Heart right ventricle (tissue), 16 donors: ENCODE measurements around the gene GPR82. TPM values are rescaled to one million over a fixed set of nuclear protein-coding genes. Genes with fewer than 3 reads are reported as not detected.

Experiments
- ATAC-seq, 8 donors: fragments of 200-7000 bp; cut with Tn5 transposase; one replicate each; pipeline ENCODE4 v1.9.1; 2020; ENCODE audit warnings: mild to moderate bottlenecking in 8 of 8, moderate library complexity in 8 of 8, moderate number of reproducible peaks in 1 of 8
- DNase-seq, 2 donors: peaks; one replicate each; pipeline ENCODE4 v3.0.0-alpha.2; 2020
- H3K27ac ChIP-seq, 10 donors: fragments of 200-600 bp; sonication (generic) in 2 of 10; one replicate each; pipeline versions ENCODE4 v1.5.0 to v1.8.0; 2020 to 2022; ENCODE audit warnings: mild to moderate bottlenecking in 3 of 10
- H3K27me3 ChIP-seq, 7 donors: fragments of 200-600 bp; one replicate each; pipeline ENCODE4 v1.8.0; 2021 to 2022; ENCODE audit warnings: mild to moderate bottlenecking in 2 of 7
- H3K36me3 ChIP-seq, 9 donors: fragments of 200-600 bp; sonication (generic) in 1 of 9; one replicate each; pipeline versions ENCODE4 v1.5.0 to v1.8.0; 2020 to 2022; ENCODE audit warnings: mild to moderate bottlenecking in 2 of 9
- H3K4me1 ChIP-seq, 9 donors: fragments of 200-600 bp; sonication (generic) in 1 of 9; one replicate each; pipeline versions ENCODE4 v1.5.0 to v1.8.0; 2020 to 2022; ENCODE audit warnings: mild to moderate bottlenecking in 4 of 9
- H3K4me3 ChIP-seq, 10 donors: fragments of 200-600 bp; sonication (generic) in 2 of 10; one replicate each; pipeline versions ENCODE4 v1.5.0 to v1.8.0; 2020 to 2022; ENCODE audit warnings: mild to moderate bottlenecking in 7 of 10, moderate library complexity in 2 of 10
- H3K9me3 ChIP-seq, 11 donors: fragments of 200-600 bp in 10 of 11; sonication (generic) in 2 of 11; one replicate each; pipeline versions ENCODE4 v1.5.0 to v1.8.0; 2013 to 2022; ENCODE audit warnings: mild to moderate bottlenecking in 2 of 11, control low read depth in 1 of 11, moderate library complexity in 1 of 11
- CTCF ChIP-seq, 9 donors: fragments of 200-600 bp; sonication (generic) in 2 of 9; IDR thresholded peaks; one replicate each; pipeline versions ENCODE4 v1.5.0 to v1.8.0; 2021 to 2022; ENCODE audit warnings: antibody characterized with exemption in 9 of 9, mild to moderate bottlenecking in 5 of 9, moderate library complexity in 1 of 9
- WGBS, 2 donors: extraction: QIAGEN DNeasy Blood & Tissue Kit; methylation state at CpG; one replicate each; pipeline ENCODE4 v1.1.7; 2013; ENCODE audit warnings: inconsistent platforms in 1 of 2; 5-methylcytosine and 5-hydroxymethylcytosine counted together
- intact Hi-C, 10 donors: fragments of 100-400 bp; cut with DNase I; formaldehyde crosslinking; loops; one replicate each; pipeline versions ENCODE4 v1.11.1 to v1.14.2; 2022
- polyA plus RNA-seq, 2 donors: library from polyadenylated mRNA; stranded (reverse); fragments of 200-250 nt; gene quantifications; one replicate each; pipeline ENCODE4 v1.2.3, GENCODE V29; 2013
- total RNA-seq, 10 donors: library from RNA; stranded (reverse); fragmentation: NEBNext Ultra II Directional in 3 of 10; extraction: Animal tissue kit (Norgen Biotek cat#: 25700) in 3 of 10; gene quantifications; one replicate each; pipeline versions ENCODE4 v1.2.1 to v1.2.4, GENCODE V29; 2021 to 2023
- donor health status: Arrhythmogenic right ventricular cardiomyopathy.
- donor health status: ischemic (EF 13 %, LVEDD 7.1; RV severe dilation, severe dysfunction).
- donor health status: healthy with polysubstance abuse.
- donor health status: DM: no; HTN: yes; CAD: no.
- donor health status: DM: no; HTN: no; CAD: no.
- donor health status: ischemic (EF 25% LVEDD 6.9; RV normal size, moderate dysfunction).
- donor health status: ischemic (EF 25% LVEDD 5.7; RV mildly dilated, moderate dysfunction).
- donor health status: healthy.
- donor health status: DM: yes; HTN: yes; CAD: no.
- donor health status: Ischemic cardiomyopathy.
- donor health status: ischemic (EF 35%, LVEDD 5.7; RV mildly dilated, moderate dysfunction).
- donor health status: nonischemic (EF 11% LVEDD 7.7; RV severe dilation, severe dysfunction).
- donor health status: DM: yes; HTN: yes; CAD: no.
- donor health status: PGD.
- donor health status: ischemic (EF 29% LVEDD 5.4; RV normal size, mild dysfunction).
- donor health status: nonischemic (EF 23%, LVEDD 6.1; RV moderate dilation, normal function).

Gene GPR82
- total and polyA plus RNA-seq, 12 donors: 0.06 to 0.36 (median 0.17) TPM; not detected in 8

DNA sequence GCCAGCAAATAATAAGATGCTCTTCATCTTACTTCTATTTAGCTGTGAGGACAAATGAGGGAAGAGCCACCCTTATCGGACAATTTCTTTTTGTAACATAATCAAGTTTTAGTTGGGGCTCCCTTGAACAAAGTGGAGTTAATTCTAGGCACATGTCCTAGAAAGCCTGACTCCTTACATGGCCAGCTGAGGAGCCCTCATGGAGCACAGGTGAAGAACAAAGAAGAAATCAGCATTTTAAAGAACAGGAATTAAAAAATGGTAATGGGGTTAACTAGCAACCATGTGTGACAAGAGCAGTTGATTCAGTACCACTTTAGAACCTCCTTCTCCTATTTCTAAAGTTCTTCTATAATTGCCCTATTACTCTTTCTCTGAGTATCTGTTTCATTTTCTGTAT, 15.9 kb downstream of the GPR82 start:
- Histone ChIP-seq H3K9me3 (no peaks in the 10 kb centered on the region), H3K27me3 (peaks cover 0 to 26% (median 0%) of the 10 kb centered on the region in 7 donors), H3K27ac (no peak overlapping the region), H3K36me3 (peaks cover 0 to 5% (median 0%) of the 10 kb centered on the region in 9 donors), H3K4me1 (peaks cover 0 to 4% (median 0%) of the 10 kb centered on the region in 9 donors), H3K4me3 (no peak overlapping the region)
- WGBS, 2 donors: 84 to 94% methylated on average over 1 of the region's 1 CpG
- no peak for DNase-seq
- TF ChIP-seq CTCF (IDR thresholded peaks at IDR 0.05): no peak
- intact Hi-C loops: loop anchor here in 2 of 10 donors (10.0 kb wide), 1 partner anchor 185 kb away; no protein-coding TSS in a partner anchor
- ATAC-seq: no peak

- Histone ChIP-seq H3K36me3 (no peaks in the 10 kb centered on the region), H3K9me3 (no peaks in the 10 kb centered on the region), H3K4me3 (no peak overlapping the region), H3K4me1 (no peaks in the 10 kb centered on the region), H3K27me3 (peaks cover 0 to 5% (median 0%) of the 10 kb centered on the region in 7 donors), H3K27ac (no peak overlapping the region)
- no peak for TF ChIP-seq CTCF (IDR thresholded peaks at IDR 0.05)
- WGBS, 2 donors: 74 to 81% methylated on average over 3 of the region's 3 CpGs
- intact Hi-C loops: loop anchor here in 2 of 10 donors (10.0 kb wide), 1 partner anchor 186 kb away; no protein-coding TSS in a partner anchor
- DNase-seq (no peak), ATAC-seq (no peak)
These were observed 26.7 kb downstream of the GPR82 start for GRCh38 chrX:41750716-41751115.

- 91 to 93% methylated on average over 2 of the region's 2 CpGs for WGBS, 2 donors
- Histone ChIP-seq H3K27me3 (peaks cover 0 to 20% (median 0%) of the 10 kb centered on the region in 7 donors), H3K9me3 (no peaks in the 10 kb centered on the region), H3K4me1 (no peaks in the 10 kb centered on the region), H3K4me3 (no peak overlapping the region), H3K27ac (no peak overlapping the region), H3K36me3 (no peaks in the 10 kb centered on the region)
- ATAC-seq (no peak), DNase-seq (no peak)
- intact Hi-C loops: loop anchor here in 2 of 10 donors (5.0 to 10.0 kb wide), 2 partner anchors 194 to 481 kb away; no protein-coding TSS in a partner anchor
- no peak for TF ChIP-seq CTCF (IDR thresholded peaks at IDR 0.05)
These were observed 34.4 kb downstream of the GPR82 start for GRCh38 chrX:41758401-41758800.

- Histone ChIP-seq H3K9me3 (no peaks in the 10 kb centered on the region), H3K4me3 (no peak overlapping the region), H3K27me3 (peaks cover 0 to 20% (median 0%) of the 10 kb centered on the region in 7 donors), H3K27ac (no peak overlapping the region), H3K36me3 (no peaks in the 10 kb centered on the region), H3K4me1 (no peaks in the 10 kb centered on the region)
- WGBS, 2 donors: 62 to 64% methylated on average over 3 of the region's 3 CpGs
- TF ChIP-seq CTCF (IDR thresholded peaks at IDR 0.05): peak in 7 of 9 donors; percentile 43 to 61 (median 56)
- no peak for DNase-seq
- no peak for ATAC-seq
- intact Hi-C loops: loop anchor here in 3 of 10 donors (5.0 to 10.0 kb wide), 3 partner anchors 195 to 483 kb away; no protein-coding TSS in a partner anchor
These were observed 35.8 kb downstream of the GPR82 start for GRCh38 chrX:41759817-41760216.
